HepG2 (cell line): Measurements from ENCODE around the gene PACS1. TPM values are rescaled to one million over a fixed set of nuclear protein-coding genes. Genes with fewer than 3 reads are reported as not detected.

ENCODE experiments used
- ATAC-seq: fragments of 200-7000 bp; cut with Tn5 transposase; 3 replicates; pipeline ENCODE4 v1.9.1; 2020; ENCODE audit warnings: mild to moderate bottlenecking, moderate library complexity
- BruUV-seq: library from RNA; stranded (reverse); fragments of 400-500 nt; replicated peaks from 2 replicates; lab custom pipeline; 2021; lab: Mats Ljungman, UMichigan
- CTCF ChIA-PET: fragments of 300-600 bp; formaldehyde crosslinking; extraction: SDS; loops from one replicate; lab custom pipeline; 2021; ENCODE audit warnings: low total read pairs, inconsistent platforms, low intra/inter-chr PET ratio; lab: Yijun Ruan, JAX
- POLR2A ChIA-PET: fragments of 350-600 bp; sonication (Branson Sonifier 250); formaldehyde crosslinking; loops from one replicate; lab custom pipeline; 2020; ENCODE audit warnings: antibody characterized with exemption, inconsistent platforms; lab: Yijun Ruan, JAX
- DNase-seq: peaks from one replicate; pipeline ENCODE4 v3.0.0-alpha.2; 2015; ENCODE audit warnings: low spot score
- FAIRE-seq: peaks from 3 replicates; lab custom pipeline; 2011; peaks lifted over from hg19 to GRCh38; lab: Jason Lieb, UNC
- H2AFZ ChIP-seq: one replicate; pipeline ENCODE4 v1.6.1; 2011; ENCODE audit warnings: low read length, inconsistent platforms
- H3K27ac ChIP-seq: fragments of 300-600 bp; 3 replicates; pipeline ENCODE4 v1.8.0; 2011; ENCODE audit warnings: mixed run types, mild to moderate bottlenecking, mixed read lengths, low read length, inconsistent platforms; ENCODE audit not compliant: insufficient read depth; ENCODE audit errors: extremely low read length
- H3K27me3 ChIP-seq, 2 experiments: fragments of 200-600 bp in 1 of 2; 2 replicates in 1 of 2; 3 replicates in 1 of 2; pipeline versions ENCODE4 v1.6.0 to v1.8.0; 2011; ENCODE audit warnings: low read length in 2 of 2, mild to moderate bottlenecking in 2 of 2, moderate library complexity in 2 of 2, inconsistent platforms in 1 of 2; ENCODE audit not compliant: insufficient read depth in 2 of 2, control insufficient read depth in 1 of 2
- H3K36me3 ChIP-seq, 2 experiments: fragments of 200-600 bp in 1 of 2; replicated peaks in 1 of 2; 2 replicates in 1 of 2; 3 replicates in 1 of 2; pipeline versions ENCODE4 v1.5.1 to v1.8.0; 2011; ENCODE audit warnings: low read length in 2 of 2, inconsistent platforms in 1 of 2; ENCODE audit not compliant: insufficient read depth in 2 of 2, control insufficient read depth in 1 of 2
- H3K4me1 ChIP-seq: 2 replicates; pipeline ENCODE4 v1.5.1; 2012; ENCODE audit warnings: low read length, inconsistent platforms; ENCODE audit not compliant: insufficient read depth
- H3K4me2 ChIP-seq: 2 replicates; pipeline ENCODE4 v1.6.0; 2011; ENCODE audit warnings: low read depth, low read length, inconsistent platforms
- H3K4me3 ChIP-seq, 3 experiments: fragments of 200-600 bp in 1 of 3; sonication (generic), shearing (Covaris generic) in 1 of 3; replicated peaks in 1 of 3; 2 replicates each; pipeline ENCODE4 v1.5.1; 2011 to 2016; ENCODE audit warnings: low read length in 3 of 3, inconsistent platforms in 2 of 3, low read depth in 2 of 3, mild to moderate bottlenecking in 2 of 3, control low read depth in 1 of 3, mixed read lengths in 1 of 3; ENCODE audit not compliant: insufficient read depth in 1 of 3
- H3K79me2 ChIP-seq: one replicate; pipeline ENCODE4 v1.6.1; 2011; ENCODE audit warnings: low read length, inconsistent platforms; ENCODE audit not compliant: insufficient read depth
- H3K9ac ChIP-seq: 2 replicates; pipeline ENCODE4 v1.6.0; 2011; ENCODE audit warnings: mild to moderate bottlenecking, low read depth, low read length, inconsistent platforms; ENCODE audit not compliant: insufficient read depth
- H3K9me3 ChIP-seq: 2 replicates; pipeline ENCODE4 v1.5.1; 2012; ENCODE audit warnings: mild to moderate bottlenecking, low read length
- H4K20me1 ChIP-seq: 2 replicates; pipeline ENCODE4 v1.6.0; 2011; ENCODE audit warnings: inconsistent platforms, mild to moderate bottlenecking, low read length, moderate library complexity; ENCODE audit not compliant: insufficient read depth
- HNF4A ChIP-seq: sonication (generic); formaldehyde crosslinking; IDR thresholded peaks from 2 replicates; pipeline ENCODE4 v1.4.0; 2020; ENCODE audit warnings: missing genetic modification reagents
- RAD21 ChIP-seq: fragments of 450-650 bp; formaldehyde crosslinking; IDR thresholded peaks from 2 replicates; pipeline ENCODE4 v1.5.0; 2020; ENCODE audit warnings: mild to moderate bottlenecking
- RXRA ChIP-seq: sonication (generic); formaldehyde crosslinking; IDR thresholded peaks from 2 replicates; pipeline ENCODE4 v1.5.1; 2020; ENCODE audit warnings: missing genetic modification reagents
- SMAD1 ChIP-seq: sonication (generic); formaldehyde crosslinking; IDR thresholded peaks from 2 replicates; pipeline ENCODE4 v1.4.0; 2020; ENCODE audit warnings: missing genetic modification reagents, low read depth, mild to moderate bottlenecking, borderline replicate concordance
- ZNF564 ChIP-seq: sonication (generic); formaldehyde crosslinking; IDR thresholded peaks from 2 replicates; pipeline ENCODE4 v1.8.1; 2023; ENCODE audit warnings: mild to moderate bottlenecking, missing genetic modification reagents
- ZNF724P ChIP-seq: sonication (generic); formaldehyde crosslinking; IDR thresholded peaks from 2 replicates; pipeline ENCODE4 v1.8.0; 2022; ENCODE audit warnings: missing genetic modification reagents, borderline replicate concordance
- WGBS: methylation state at CpG from one replicate; pipeline ENCODE4 v1.1.6; 2017; ENCODE audit warnings: low lambda C conversion rate; 5-methylcytosine and 5-hydroxymethylcytosine counted together
- in situ Hi-C: cut with HindIII; loops from 2 replicates; pipeline ENCODE4 v1.10.0; 2017; ENCODE audit warnings: low pct_unique_long_range_greater_than_20kb; ENCODE audit not compliant: extremely low pct_ligation_motif_present
- intact Hi-C: fragments of 100-400 bp; cut with micrococcal nuclease; formaldehyde crosslinking; loops from one replicate; pipeline ENCODE4 v1.10.0; 2022; ENCODE audit not compliant: unreplicated experiment
- polyA plus RNA-seq, 8 experiments: library from polyadenylated mRNA; depleted of rRNA in 3 of 8; stranded (reverse) in 7 of 8; unstranded in 1 of 8; fragments of >200 nt; fragmentation: Illumina TruSeq in 4 of 8; extraction: Trizol in 4 of 8; gene quantifications; 2 replicates each; pipeline versions ENCODE4 v1.2.1 to v1.2.3, GENCODE V29; 2011 to 2016; ENCODE audit warnings: low read depth in 4 of 8, missing spikeins in 1 of 8, mixed read lengths in 1 of 8; ENCODE audit not compliant: insufficient read depth in 1 of 8
- total RNA-seq, 5 experiments: library from RNA; depleted of rRNA; stranded (reverse); fragments of >200 nt; fragmentation: Illumina TruSeq; extraction: Trizol; gene quantifications; 2 replicates each; pipeline ENCODE4 v1.2.3, GENCODE V29; 2016; ENCODE audit warnings: low read depth in 1 of 5
- TF ChIP-seq, protein P1 (sequence below): sonication (generic); formaldehyde crosslinking; IDR thresholded peaks from 2 replicates; pipeline ENCODE4 v1.5.0; 2020; ENCODE audit warnings: mild to moderate bottlenecking, missing genetic modification reagents, borderline replicate concordance
- TF ChIP-seq, protein P2 (sequence below): sonication (generic); formaldehyde crosslinking; IDR thresholded peaks from 2 replicates; pipeline ENCODE4 v1.5.1; 2020; ENCODE audit warnings: mild to moderate bottlenecking, missing genetic modification reagents, moderate library complexity

Gene PACS1
- total and polyA plus RNA-seq, 2 of the 13 experiments (the other 11 are each of a cell fraction or from before 2014, with no cell fraction given) = 7.6 to 8.6 TPM

DNA sequence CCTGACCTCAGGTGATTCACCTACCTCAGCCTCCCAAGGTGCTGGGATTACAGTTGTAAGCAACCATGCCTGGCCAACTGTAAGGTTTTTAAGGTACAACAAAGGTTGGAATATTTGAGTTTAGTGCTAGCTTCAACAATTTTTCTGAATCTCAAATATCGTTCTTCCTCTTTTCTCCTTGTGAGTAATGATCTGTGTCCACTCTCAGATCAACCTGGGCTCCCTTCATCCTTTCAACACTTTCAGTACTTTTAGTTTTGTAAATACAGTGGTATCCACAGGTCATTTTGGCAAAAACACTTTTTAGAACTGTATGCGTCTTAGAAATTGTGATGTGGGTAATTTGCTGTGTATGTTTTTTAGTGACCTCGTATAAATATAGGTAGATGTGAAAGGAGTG, 7.9 kb downstream of the PACS1 start:
- in situ Hi-C loops = no loop called here
- no TSS peak for BruUV-seq
- Histone ChIP-seq H3K4me3 (no peak overlapping the region), H3K4me2 (no peak overlapping the region), H3K9me3 (no peaks in the 10 kb centered on the region), H3K27me3 (no peaks in the 10 kb centered on the region), H4K20me1 (no peaks in the 10 kb centered on the region; the same call in 1 of the 2 replicates), H3K27ac (no peak overlapping the region), H3K4me1 (peaks cover 33% of the 10 kb centered on the region), H3K9ac (no peak overlapping the region), H3K36me3 (peaks cover 0 to 2% of the 10 kb centered on the region in 2 experiments; a peak in 1 of 5 replicates), H2AFZ (no peak overlapping the region), H3K79me2 (peaks cover 13% of the 10 kb centered on the region)
- ATAC-seq (no peak), FAIRE-seq (no peak), DNase-seq (no peak)
- ChIA-PET CTCF (no interaction called here), POLR2A (interaction anchor here (0.7 kb wide), 1 partner anchor 159 kb away, joined by 4 read pairs; no protein-coding TSS in a partner anchor)
- TF ChIP-seq RXRA = no peak
- TF ChIP-seq, protein P1, sequence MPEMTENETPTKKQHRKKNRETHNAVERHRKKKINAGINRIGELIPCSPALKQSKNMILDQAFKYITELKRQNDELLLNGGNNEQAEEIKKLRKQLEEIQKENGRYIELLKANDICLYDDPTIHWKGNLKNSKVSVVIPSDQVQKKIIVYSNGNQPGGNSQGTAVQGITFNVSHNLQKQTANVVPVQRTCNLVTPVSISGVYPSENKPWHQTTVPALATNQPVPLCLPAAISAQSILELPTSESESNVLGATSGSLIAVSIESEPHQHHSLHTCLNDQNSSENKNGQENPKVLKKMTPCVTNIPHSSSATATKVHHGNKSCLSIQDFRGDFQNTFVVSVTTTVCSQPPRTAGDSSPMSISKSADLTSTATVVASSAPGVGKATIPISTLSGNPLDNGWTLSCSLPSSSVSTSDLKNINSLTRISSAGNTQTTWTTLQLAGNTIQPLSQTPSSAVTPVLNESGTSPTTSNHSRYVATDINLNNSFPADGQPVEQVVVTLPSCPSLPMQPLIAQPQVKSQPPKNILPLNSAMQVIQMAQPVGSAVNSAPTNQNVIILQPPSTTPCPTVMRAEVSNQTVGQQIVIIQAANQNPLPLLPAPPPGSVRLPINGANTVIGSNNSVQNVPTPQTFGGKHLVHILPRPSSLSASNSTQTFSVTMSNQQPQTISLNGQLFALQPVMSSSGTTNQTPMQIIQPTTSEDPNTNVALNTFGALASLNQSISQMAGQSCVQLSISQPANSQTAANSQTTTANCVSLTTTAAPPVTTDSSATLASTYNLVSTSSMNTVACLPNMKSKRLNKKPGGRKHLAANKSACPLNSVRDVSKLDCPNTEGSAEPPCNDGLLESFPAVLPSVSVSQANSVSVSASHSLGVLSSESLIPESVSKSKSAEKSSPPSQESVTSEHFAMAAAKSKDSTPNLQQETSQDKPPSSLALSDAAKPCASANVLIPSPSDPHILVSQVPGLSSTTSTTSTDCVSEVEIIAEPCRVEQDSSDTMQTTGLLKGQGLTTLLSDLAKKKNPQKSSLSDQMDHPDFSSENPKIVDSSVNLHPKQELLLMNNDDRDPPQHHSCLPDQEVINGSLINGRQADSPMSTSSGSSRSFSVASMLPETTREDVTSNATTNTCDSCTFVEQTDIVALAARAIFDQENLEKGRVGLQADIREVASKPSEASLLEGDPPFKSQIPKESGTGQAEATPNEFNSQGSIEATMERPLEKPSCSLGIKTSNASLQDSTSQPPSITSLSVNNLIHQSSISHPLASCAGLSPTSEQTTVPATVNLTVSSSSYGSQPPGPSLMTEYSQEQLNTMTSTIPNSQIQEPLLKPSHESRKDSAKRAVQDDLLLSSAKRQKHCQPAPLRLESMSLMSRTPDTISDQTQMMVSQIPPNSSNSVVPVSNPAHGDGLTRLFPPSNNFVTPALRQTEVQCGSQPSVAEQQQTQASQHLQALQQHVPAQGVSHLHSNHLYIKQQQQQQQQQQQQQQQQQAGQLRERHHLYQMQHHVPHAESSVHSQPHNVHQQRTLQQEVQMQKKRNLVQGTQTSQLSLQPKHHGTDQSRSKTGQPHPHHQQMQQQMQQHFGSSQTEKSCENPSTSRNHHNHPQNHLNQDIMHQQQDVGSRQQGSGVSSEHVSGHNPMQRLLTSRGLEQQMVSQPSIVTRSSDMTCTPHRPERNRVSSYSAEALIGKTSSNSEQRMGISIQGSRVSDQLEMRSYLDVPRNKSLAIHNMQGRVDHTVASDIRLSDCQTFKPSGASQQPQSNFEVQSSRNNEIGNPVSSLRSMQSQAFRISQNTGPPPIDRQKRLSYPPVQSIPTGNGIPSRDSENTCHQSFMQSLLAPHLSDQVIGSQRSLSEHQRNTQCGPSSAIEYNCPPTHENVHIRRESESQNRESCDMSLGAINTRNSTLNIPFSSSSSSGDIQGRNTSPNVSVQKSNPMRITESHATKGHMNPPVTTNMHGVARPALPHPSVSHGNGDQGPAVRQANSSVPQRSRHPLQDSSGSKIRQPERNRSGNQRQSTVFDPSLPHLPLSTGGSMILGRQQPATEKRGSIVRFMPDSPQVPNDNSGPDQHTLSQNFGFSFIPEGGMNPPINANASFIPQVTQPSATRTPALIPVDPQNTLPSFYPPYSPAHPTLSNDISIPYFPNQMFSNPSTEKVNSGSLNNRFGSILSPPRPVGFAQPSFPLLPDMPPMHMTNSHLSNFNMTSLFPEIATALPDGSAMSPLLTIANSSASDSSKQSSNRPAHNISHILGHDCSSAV = no peak
- no peak for TF ChIP-seq SMAD1 (CRISPR knock-in tag)
- no peak for TF ChIP-seq ZNF724P
- TF ChIP-seq, protein P2, sequence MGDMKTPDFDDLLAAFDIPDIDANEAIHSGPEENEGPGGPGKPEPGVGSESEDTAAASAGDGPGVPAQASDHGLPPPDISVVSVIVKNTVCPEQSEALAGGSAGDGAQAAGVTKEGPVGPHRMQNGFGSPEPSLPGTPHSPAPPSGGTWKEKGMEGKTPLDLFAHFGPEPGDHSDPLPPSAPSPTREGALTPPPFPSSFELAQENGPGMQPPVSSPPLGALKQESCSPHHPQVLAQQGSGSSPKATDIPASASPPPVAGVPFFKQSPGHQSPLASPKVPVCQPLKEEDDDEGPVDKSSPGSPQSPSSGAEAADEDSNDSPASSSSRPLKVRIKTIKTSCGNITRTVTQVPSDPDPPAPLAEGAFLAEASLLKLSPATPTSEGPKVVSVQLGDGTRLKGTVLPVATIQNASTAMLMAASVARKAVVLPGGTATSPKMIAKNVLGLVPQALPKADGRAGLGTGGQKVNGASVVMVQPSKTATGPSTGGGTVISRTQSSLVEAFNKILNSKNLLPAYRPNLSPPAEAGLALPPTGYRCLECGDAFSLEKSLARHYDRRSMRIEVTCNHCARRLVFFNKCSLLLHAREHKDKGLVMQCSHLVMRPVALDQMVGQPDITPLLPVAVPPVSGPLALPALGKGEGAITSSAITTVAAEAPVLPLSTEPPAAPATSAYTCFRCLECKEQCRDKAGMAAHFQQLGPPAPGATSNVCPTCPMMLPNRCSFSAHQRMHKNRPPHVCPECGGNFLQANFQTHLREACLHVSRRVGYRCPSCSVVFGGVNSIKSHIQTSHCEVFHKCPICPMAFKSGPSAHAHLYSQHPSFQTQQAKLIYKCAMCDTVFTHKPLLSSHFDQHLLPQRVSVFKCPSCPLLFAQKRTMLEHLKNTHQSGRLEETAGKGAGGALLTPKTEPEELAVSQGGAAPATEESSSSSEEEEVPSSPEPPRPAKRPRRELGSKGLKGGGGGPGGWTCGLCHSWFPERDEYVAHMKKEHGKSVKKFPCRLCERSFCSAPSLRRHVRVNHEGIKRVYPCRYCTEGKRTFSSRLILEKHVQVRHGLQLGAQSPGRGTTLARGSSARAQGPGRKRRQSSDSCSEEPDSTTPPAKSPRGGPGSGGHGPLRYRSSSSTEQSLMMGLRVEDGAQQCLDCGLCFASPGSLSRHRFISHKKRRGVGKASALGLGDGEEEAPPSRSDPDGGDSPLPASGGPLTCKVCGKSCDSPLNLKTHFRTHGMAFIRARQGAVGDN (CRISPR knock-in tag) = no peak
- TF ChIP-seq HNF4A = no peak
- TF ChIP-seq RAD21 (CRISPR knock-in tag) = no peak
- no peak for TF ChIP-seq ZNF564
- WGBS = 98% methylated on average over 3 of the region's 3 CpGs
- intact Hi-C loops = no loop called here
